BJ (cell line): ENCODE results near the gene WDR33. TPM values are rescaled to one million over a fixed set of nuclear protein-coding genes. Genes with fewer than 3 reads are reported as not detected.

Source experiments
- CTCF ChIA-PET: fragments of 350-600 bp; formaldehyde crosslinking; extraction: SDS; loops from one replicate; lab custom pipeline; 2021; ENCODE audit warnings: antibody characterized with exemption, inconsistent platforms; lab: Yijun Ruan, JAX
- POLR2A ChIA-PET: fragments of 300-600 bp; sonication (Branson Sonifier 250); formaldehyde crosslinking; extraction: SDS; loops from one replicate; lab custom pipeline; 2021; ENCODE audit warnings: antibody characterized with exemption; lab: Charles Lee
- DNase-seq: peaks from one replicate; pipeline ENCODE4 v3.0.0-alpha.2; 2011; ENCODE audit warnings: low read depth
- H3K27me3 ChIP-seq: 2 replicates; pipeline ENCODE4 v1.6.0; 2011; ENCODE audit warnings: low read length; ENCODE audit not compliant: control insufficient read depth, insufficient read depth
- H3K36me3 ChIP-seq: 2 replicates; pipeline ENCODE4 v1.5.1; 2011; ENCODE audit warnings: low read length; ENCODE audit not compliant: control insufficient read depth, insufficient read depth
- H3K4me3 ChIP-seq: 2 replicates; pipeline ENCODE4 v1.5.1; 2011; ENCODE audit warnings: low read depth, mild to moderate bottlenecking, control low read depth, low read length
- polyA plus RNA-seq: library from polyadenylated mRNA; depleted of rRNA; stranded (reverse); fragments of >200 nt; gene quantifications from 2 replicates; pipeline ENCODE4 v1.2.3, GENCODE V29; 2011
- TF ChIP-seq, protein P1 (sequence below): IDR thresholded peaks from 2 replicates; pipeline ENCODE4 v1.5.1; 2011; ENCODE audit warnings: low read depth, mild to moderate bottlenecking, control low read depth, inconsistent platforms, low read length, moderate library complexity; ENCODE audit not compliant: insufficient read depth

WDR33 gene
- polyA plus RNA-seq, 1 experiment, result 14.8 TPM

DNA sequence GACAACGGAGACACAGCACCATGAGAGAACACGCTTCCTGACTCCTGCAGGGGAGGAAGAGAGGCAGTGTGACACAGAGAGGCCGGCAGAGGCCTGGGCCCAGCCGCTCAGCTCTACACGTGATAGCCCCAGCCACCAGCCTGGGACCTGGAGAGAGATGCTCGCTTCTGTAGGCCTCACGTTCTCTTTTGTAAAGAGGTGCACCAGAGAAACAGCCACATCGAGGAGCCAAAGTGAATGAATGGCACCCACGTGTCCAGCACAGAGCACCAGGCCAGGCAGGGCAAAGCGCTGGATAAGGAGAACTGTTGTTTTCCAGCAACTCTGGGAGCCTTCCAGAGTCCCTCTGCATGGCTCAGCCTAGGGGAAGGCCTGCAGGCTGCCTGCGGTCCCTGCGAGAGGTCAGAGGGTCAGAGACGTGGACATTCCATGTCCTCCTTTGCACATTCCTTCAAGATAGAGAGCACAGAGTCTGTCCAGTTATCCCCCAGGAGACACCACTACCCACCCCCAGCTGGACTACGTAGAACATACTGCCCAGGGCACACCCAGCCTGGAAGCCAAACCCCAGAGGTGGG is 149.8 kb downstream of the WDR33 start:
- no peaks in the 10 kb centered on the region for H3K27me3 ChIP-seq
- CTCF ChIA-PET, result interaction anchor here (0.8 kb wide), 1 partner anchor 40 kb away, joined by 3 read pairs; no protein-coding TSS in a partner anchor
- H3K4me3 ChIP-seq, result no peak overlapping the region
- no peak for DNase-seq
- POLR2A ChIA-PET, result no interaction called here
- TF ChIP-seq, protein P1, sequence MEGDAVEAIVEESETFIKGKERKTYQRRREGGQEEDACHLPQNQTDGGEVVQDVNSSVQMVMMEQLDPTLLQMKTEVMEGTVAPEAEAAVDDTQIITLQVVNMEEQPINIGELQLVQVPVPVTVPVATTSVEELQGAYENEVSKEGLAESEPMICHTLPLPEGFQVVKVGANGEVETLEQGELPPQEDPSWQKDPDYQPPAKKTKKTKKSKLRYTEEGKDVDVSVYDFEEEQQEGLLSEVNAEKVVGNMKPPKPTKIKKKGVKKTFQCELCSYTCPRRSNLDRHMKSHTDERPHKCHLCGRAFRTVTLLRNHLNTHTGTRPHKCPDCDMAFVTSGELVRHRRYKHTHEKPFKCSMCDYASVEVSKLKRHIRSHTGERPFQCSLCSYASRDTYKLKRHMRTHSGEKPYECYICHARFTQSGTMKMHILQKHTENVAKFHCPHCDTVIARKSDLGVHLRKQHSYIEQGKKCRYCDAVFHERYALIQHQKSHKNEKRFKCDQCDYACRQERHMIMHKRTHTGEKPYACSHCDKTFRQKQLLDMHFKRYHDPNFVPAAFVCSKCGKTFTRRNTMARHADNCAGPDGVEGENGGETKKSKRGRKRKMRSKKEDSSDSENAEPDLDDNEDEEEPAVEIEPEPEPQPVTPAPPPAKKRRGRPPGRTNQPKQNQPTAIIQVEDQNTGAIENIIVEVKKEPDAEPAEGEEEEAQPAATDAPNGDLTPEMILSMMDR, result no peak
- peaks cover 16% of the 10 kb centered on the region for H3K36me3 ChIP-seq

DNA sequence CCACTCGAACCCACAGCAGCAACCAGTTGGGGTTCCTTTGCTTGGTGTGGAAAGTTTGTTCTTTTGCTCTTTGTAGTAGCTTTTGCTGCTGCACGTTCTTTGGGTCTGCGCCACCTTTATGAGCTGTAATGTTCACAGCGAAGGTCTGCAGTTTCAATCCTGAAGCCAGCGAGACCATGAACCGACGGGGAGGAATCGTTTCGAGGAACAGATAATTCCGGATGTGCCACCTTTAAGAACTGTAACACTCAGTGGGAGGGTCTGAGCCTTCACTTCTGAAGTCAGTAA is 150.7 kb downstream of the WDR33 start:
- H3K36me3 ChIP-seq, result peaks cover 19% of the 10 kb centered on the region
- H3K4me3 ChIP-seq, result no peak overlapping the region
- POLR2A ChIA-PET, result no interaction called here
- CTCF ChIA-PET, result interaction anchor here (1.1 kb wide), 1 partner anchor 69 kb away, joined by 3 read pairs; no protein-coding TSS in a partner anchor
- H3K27me3 ChIP-seq, result no peaks in the 10 kb centered on the region
- TF ChIP-seq, protein P1, result no peak
- no peak for DNase-seq

DNA sequence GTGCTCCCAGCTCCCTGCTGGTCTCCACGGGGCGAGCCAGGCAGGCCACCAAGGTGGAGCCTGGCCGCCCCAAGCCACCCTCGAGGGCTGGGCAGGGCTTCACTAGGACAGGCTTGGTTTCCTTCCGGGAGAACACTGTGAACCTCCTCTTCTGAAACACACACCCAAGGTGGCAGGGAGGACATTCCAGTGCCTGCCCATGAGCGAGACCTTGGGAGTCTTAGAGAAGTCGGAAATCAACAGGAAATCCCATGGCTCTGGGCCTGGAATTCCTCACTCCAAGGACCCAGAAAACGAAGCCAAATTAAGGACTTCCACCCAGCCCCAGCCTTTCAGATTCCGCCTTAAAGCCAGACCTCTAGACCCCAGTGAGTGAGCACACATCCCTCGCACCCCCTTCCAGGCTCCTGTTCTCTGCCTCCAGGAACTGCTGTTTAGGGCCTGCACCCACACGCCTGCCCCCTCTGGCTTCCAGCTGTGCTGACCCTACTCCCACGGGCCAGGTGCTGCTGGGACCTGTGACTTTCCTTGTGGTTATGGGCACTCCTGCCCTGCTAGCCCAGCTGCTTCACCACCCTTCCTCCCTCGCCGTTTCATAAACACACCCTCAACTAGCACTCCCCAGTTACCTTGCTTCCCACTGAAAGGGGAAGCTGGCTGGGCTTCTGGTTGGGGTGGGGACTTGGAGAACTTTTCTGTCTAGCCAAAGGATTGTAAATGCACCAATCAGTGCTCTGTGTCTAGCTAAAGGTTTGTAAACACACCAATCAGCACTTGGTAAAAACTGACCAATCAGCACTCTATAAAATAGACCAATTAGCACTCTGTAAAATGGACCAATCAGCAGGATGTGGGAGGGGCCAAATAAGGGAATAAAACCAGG is 151.3 kb downstream of the WDR33 start:
- no peak for DNase-seq
- peaks cover 21% of the 10 kb centered on the region for H3K36me3 ChIP-seq
- TF ChIP-seq, protein P1, result no peak
- no peak overlapping the region for H3K4me3 ChIP-seq
- ChIA-PET CTCF (interaction anchor here (0.6 to 1.1 kb wide), 2 partner anchors 15 to 68 kb away, joined by 3 to 4 read pairs; no protein-coding TSS in a partner anchor), POLR2A (no interaction called here)
- no peaks in the 10 kb centered on the region for H3K27me3 ChIP-seq

DNA sequence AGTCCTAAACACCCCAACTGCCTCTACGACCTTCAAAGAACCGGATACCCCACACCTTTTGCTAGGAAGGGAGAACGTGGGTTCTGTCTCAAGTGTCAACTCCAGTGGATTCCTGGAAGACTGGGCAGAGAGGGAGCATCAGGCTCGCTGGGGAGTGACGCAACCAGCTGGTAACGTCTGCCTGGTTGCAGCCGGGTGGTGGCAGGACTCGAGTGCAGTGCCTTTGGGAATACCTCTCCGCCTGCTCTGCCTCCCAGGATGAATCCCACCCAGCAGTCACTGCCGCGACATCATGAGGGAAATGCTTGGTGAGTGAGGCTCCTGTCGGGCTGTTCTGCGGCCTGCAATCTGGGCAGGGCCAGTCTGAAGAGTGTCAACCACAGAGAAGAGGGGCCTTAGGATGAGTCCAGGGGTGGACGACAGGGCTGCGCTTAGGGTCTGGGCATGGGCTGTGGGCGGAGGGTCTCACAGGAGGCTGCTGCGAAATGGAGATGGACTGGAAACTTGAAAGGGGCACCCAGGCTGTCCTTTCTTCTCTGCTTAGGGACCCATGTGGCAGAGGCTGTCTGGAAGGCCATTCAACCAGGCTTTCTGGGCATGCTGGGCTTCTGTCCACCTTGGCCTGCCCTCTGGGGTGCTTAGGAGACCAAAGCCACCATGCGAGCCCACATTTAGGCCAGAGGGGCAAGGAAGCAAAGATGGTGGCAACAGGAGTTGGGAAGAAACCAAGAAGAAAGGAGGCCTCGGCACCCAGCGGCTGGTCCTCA is 152.1 kb downstream of the WDR33 start:
- H3K27me3 ChIP-seq, result no peaks in the 10 kb centered on the region
- no peak overlapping the region for H3K4me3 ChIP-seq
- ChIA-PET POLR2A (no interaction called here), CTCF (interaction anchor here (0.6 kb wide), 1 partner anchor 16 kb away, joined by 4 read pairs; no protein-coding TSS in a partner anchor)
- no peak for DNase-seq
- H3K36me3 ChIP-seq, result peaks cover 23% of the 10 kb centered on the region
- TF ChIP-seq, protein P1, result no peak

DNA sequence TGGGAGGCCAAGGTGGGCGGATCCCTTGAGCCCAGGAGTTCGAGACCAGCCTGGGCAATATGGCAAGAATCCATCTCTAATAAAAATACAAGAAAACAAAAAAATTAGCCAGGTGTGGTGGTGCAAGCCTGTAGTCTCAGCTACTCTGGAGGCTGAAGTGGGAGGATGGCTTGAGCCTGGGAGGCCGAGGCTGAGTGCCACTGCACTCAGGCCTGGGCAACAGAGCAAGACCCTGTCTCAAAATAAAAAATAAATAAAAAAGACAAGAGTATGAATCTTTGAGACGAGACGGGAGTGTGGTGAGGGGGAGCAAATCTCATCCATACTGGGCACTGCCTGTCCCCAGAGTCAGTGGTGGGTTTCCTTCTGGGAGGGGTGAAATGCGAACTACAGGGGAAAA is 152.8 kb downstream of the WDR33 start:
- no peak for DNase-seq
- CTCF ChIA-PET, result no interaction called here
- peaks cover 24% of the 10 kb centered on the region for H3K36me3 ChIP-seq

More for the DNA sequence above, 152.8 kb downstream of the WDR33 start:
- Histone ChIP-seq H3K27me3 (no peaks in the 10 kb centered on the region), H3K4me3 (no peak overlapping the region)
- POLR2A ChIA-PET, result no interaction called here
- TF ChIP-seq, protein P1, result no peak
